GM11168 (cell line): Measurements from ENCODE around the gene C6orf62.
"Not testable (repeated sequence)": the region's sequence is repeated elsewhere in the genome, so short reads cannot be mapped to it uniquely, and the experiment has no call there.

Source experiments
- in situ Hi-C: fragments of 300-500 bp; cut with MboI; formaldehyde crosslinking; loops from one replicate; pipeline ENCODE4 v1.12.0; 2022; ENCODE audit warnings: low sequenced_read_pairs; ENCODE audit not compliant: unreplicated experiment

C6orf62 gene

GRCh38 chr6:24743944-24744335, 25.0 kb upstream of the C6orf62 start:
- in situ Hi-C loops, result no loop called here

DNA sequence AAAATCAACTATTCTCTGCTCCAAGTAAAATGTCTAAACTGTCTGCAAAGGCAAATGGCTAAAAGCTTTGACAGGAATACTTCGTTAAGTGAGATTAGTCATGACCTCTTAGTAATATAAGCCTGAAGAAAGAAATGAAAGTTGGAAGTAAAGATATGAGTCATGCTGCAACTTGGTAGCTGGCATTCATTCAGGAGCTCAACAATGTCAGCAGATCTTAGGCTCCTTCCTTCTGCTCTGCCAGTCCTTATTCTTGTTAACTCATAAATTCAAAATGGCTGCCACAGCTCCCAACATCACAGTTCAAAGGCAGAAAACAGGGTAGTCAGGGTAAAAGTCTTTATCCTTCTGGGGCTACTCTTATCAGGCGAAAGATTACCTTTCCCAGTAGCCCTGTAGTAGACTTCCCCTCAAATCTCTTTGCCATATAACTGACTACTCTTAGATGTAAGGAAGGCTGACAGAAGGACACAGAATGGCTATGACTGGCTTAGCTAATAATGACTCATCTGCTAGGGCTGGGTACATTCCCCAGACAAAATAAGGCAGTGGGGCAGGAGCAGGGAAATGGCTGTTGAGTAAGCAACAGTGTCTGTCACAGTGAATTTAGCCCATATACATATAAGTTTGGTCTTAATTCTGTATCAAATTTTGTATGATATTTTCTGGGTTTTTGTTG, 24.4 kb upstream of the C6orf62 start:
- in situ Hi-C loops, result no loop called here

DNA sequence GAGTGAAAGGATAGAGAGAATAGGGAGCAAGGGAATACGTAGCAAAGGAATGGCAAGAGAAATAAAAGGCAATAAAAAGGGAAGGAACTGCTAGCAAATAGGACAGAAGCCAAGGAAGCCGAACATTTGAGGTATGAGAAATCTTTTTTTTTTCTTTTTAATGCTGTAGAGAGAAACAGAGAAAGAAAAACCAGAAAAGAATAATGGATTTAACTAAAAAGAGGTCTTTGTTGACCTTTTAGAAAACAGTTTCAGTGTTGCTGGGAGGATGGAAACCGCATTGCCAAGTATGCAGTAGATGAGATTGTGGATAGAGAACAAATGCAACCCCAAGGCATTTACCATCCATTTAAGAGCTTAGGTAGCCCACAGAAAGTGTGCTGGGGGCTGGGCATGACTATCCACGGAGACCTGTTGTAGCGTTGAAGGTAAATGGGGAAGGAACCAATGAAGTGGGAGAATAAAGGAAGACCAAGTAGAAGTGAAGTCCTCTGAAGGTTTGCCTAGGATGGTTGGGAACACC, 23.3 kb upstream of the C6orf62 start:
- in situ Hi-C loops, result no loop called here

DNA sequence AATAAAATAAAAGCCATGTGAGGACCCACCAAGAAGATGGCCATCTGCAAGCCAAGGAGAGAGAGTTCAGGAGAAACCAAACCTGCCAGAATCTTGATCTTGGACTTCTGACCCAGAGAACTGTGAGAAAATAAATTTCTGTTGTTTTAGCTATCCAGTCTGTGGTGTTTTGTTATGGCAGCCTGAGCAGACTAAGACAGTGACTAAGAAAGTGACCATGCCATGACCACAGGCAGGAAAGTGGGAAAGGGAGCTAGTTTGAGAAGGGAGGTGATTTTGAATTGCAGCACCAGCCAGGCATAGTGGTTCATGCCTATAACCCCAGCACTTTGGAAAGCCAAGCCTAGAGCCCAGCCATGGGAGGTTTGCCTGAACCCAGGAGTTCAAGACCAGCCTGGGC, 21.9 kb upstream of the C6orf62 start:
- in situ Hi-C loops, result no loop called here

DNA sequence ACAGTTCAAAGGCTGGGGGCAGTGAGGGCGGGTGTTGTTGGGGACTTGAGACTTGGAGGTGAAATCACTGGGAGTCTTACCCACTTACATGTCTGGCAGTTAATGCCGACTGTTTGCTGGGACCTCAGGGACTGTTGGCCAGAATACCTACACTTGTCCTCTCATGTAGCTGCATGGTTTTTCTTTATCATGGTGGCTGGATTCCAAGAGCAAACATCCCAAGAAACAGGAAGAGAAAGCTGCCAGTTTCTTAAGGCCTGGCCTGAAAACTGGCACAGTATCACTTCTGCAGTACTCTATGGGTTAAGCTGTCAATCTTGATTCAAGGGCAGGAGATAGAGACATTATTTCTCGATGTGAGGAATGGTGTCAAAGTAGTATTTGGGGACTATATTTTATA, 19.8 kb upstream of the C6orf62 start:
- in situ Hi-C loops, result no loop called here

GRCh38 chr6:24734710-24735109, 15.8 kb upstream of the C6orf62 start:
- in situ Hi-C loops, result not testable (repeated sequence)

DNA sequence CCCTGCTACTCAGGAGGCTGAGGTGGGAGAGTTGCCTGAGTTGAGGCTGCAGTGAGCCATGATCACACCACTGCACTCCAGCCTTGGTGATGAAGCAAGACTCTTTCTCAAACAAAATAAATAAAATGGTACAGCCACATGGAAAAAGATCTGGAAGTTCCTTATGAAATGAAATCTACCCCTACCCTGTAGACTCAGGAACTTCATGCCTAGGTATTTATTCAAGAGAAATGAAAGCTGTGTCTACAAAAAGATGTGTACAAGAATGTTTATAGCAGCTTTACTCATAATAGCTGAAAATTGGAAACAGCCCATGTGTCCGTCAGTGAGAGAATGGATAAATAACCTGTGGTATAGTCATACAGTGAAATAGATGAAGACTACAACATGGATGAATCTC, 15.2 kb upstream of the C6orf62 start:
- in situ Hi-C loops, result no loop called here

DNA sequence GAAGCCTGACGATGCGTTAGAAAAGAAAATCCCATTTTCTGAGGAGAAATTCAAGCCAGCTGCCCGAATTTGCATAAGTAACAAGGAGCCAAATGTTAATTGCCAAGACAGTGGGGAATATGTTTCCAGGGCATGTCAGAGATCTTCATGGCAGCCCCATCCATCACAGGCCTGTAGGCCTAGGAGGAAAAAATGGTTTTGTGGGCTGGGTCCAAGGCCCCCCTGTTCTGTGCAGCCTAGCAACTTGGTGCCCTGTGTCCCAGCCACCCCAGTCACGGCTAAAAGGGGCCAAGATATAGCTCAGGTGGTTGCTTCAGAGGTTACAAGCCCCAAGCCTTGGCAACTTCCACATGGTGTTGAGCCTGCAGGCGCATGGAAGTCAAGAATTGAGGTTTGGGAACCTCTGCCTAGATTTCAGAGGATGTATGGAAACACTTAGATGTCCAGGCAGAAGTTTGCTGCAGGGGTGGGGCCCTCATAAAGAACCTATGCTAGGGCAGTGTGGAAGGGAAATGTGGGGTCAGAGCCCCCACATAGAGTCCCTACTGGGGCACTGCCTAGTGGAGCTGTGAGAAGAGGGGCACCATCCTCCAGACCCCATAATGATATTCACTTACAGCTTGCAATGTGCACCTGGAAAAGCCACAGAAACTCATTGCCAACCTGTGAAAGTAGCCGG, 12.6 kb upstream of the C6orf62 start:
- in situ Hi-C loops, result not testable (repeated sequence)

DNA sequence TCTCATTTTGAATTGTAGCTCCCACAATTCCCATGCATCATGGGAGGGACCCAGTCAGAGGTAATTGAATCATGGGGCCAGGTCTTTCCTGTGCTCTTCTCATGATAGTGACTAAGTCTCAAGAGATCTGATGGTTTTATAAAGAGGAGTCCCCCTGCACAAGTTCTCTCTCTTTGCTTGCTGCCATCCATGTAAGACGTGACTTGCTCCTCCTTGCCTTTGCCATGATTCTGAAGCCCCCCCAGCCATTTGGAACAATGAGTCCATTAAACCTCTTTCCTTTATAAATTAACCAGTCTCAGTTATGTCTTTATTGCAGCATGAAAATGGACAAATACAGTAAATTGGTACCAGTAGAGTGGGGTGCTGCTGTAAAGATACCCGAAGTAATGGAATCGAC, 11.7 kb upstream of the C6orf62 start:
- in situ Hi-C loops, result not testable (repeated sequence)

DNA sequence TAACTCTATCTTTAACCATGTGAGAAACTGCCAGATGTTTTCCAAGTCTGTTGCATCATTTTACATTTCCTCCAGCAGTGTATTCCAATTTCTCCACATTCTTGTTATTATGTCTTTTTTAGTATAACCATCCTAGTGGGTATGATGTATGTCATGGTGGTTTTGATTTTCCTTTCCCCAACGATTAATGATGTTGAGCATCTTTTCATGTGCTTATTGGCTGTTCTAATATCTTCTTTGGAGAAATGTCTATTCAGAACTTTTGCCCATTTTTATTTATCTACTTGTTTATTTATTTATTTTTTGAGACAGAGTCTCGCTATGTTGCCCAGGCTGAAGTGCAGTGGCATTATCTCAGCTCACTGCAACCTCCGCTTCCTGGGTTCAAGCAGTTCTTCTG, 4.3 kb upstream of the C6orf62 start:
- in situ Hi-C loops, result no loop called here

DNA sequence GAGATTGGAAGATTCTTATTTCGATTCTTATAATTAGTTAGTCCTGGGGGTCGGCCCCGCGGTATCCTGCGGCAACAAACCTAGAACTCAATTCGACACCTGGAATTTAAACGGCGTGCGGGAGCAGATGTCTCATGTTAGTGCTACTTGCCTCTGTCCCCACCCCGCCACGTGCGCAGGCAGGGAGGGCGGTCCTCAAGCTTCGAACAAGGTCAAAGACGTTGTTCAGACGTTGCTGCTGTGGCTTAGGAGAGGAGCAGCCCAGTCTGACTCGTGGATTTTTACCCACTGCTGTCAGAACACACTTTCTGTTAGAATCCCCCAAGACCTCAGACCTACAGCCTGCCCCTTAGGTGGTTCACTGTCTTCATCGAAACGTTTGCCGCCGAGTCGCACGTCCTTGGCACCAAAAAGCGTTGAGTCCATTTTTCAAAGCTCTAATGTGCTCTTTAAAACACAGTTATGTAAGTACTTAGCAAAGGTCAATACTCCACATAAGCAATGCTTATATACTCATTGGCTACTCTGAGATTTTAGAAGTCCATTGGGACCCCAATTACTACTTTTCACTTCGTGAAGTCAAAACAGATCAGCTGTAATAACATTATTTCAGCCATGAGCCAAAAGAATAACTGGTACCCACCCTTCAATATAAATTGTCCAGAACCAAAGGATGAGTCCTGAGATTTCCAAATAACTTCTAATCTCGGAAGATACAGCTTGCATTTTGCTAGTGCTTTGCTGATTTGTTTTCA, 2.7 kb upstream of the C6orf62 start:
- in situ Hi-C loops, result no loop called here

DNA sequence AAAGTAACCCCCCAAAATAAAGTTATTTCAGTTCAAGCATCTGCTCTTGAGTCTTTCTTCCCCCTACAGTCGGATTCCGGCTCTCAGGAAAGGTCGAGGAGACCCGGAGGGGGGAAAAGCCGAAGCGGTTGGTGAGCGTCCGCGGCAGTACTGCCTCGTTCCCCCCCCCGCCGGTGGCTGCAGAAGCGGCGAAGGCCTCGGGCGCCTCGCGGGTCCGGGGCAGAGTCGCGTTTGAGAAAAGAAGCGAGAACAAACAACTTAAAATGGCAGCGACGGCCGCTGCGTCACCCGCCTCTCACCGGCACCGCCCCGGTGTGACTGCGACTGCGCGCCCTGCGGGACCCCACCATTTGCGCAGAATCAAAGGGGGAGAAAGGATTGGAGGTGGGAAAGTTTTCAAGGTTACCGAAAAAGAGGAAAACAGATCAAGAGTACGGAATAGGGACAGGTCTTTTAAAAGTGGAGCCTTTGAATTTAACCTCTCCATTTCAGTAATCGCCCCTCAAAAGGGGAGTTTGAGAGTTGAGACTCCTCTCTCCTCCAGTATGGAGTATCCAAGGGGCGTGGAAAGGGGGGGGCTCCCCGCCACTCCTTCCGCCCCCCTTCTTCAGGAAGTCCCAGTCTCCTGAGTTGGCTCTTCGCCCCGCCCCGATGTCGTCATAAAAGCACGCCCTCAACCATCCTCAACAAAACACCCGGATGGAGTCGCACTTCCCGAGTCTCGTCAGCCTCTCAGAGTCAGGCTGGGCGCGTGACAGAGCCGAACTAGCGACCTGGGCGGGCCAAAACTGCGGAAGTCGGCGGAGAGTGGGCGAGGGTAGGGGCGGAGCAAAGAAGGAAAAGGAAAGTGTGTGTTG, 1.9 kb upstream of the C6orf62 start:
- in situ Hi-C loops, result no loop called here

DNA sequence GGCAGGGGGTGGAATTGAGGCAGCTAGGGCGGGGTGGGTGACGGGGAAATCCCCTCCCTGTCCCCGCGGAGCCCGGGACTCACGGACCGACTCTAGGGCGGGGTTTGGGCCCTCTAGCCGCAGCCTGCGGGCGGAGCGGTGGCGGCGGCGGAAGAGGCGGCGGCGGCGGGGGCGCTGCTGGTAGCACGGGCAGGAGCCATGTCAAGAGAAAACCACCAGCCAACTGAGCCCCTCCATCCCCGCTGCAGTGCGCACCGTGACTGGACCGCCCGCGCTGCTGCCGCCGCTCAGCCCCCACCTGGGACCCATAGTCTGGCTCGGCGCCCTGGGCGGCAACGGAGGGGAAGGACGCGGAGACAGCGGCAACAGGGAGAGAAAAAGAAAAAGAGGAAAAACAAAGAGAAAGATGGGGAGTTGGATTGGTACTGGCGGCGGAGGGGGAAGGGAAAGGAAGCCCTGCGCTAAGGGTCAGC, 1.2 kb upstream of the C6orf62 start:
- in situ Hi-C loops, result no loop called here

- in situ Hi-C loops, result no loop called here
Measured at GRCh38 chr6:24718449-24719124, 367 bp downstream of the C6orf62 start.

- in situ Hi-C loops, result not testable (repeated sequence)
Measured at GRCh38 chr6:24716602-24717148, 2.3 kb downstream of the C6orf62 start.

DNA sequence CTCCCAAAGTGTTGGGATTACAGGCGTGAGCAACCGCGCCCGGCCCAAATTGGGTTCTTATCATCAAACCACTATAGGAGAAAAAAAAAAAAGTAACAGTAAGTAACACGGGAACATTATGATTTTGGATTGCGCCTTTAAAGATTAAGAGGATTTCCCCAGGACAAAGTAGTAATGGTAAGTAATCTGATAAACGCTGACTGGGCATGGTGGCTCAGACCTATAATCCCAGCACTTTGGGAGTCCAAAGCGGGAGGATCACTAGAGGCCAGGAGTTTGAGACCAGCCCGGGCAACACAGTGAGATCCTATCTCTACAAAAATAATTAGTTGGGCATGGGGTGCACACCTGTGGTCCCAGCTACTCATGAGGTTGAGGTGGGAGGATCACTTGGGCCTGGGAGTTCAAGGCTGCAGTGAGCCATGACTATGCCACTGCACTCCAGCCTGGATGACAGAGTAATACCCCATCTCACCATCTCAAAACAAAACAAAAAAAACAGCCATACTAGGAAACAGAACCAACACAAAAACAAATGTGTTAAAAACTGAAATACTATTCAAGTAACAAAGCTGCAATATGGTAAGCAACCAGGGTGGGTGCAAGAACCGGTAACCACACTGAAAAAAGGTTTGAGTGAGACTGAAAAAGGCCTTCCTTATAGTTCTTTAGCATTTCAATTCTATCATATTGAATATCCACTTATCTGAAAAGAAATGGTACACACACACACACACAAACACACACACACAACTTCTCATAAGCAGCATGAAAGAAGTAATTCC, 8.2 kb downstream of the C6orf62 start:
- in situ Hi-C loops, result no loop called here

DNA sequence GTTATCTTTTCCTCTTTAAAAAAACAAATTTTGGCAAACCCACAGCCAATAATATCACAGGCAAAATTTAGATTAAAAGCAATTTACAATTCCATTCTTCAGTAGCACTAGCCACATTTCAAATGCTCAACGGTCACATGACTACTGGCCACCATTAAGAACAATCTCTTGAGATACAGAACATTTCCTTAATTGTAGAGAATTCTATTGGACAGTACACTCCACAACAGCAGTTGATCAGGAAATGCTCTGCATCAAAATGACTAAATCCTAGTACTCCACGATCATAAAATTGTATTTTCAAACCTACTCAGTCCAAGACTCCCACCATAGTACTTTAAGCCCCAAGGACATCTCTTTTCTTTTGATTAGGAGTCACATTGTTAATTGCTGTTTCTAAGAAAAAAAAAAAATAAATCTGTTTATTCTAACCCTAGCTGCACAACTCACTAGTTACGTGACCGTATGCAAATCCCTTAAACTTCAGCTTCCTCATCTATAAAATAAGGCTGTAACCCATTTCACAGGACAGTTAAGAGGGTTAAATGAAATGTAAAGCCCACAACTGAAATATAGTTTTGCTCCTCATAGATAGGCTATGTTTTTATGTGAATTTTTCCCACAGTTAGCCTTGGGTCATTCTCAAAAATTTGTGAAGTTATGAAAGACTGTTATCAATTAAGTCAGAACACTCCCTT, 9.8 kb downstream of the C6orf62 start:
- in situ Hi-C loops, result no loop called here

GRCh38 chr6:24708612-24709011, 10.3 kb downstream of the C6orf62 start:
- in situ Hi-C loops, result no loop called here
